Loucy (cell line): Measurements from ENCODE around the gene MRPL53.

Source experiments
- H2AFZ ChIP-seq: fragments of 200-600 bp; sonication (generic); 2 replicates; pipeline ENCODE4 v1.6.0; 2016; ENCODE audit warnings: antibody characterized with exemption, mild to moderate bottlenecking, low read length, moderate library complexity
- H3F3A ChIP-seq: fragments of 200-600 bp; 2 replicates; pipeline ENCODE4 v1.6.0; 2016; ENCODE audit warnings: antibody characterized with exemption, low read depth, mild to moderate bottlenecking
- H3K27me3 ChIP-seq: fragments of 200-600 bp; sonication (generic); 2 replicates; pipeline ENCODE4 v1.6.1; 2014; ENCODE audit warnings: low read length, mild to moderate bottlenecking; ENCODE audit not compliant: insufficient read depth, poor library complexity, severe bottlenecking
- H3K36me3 ChIP-seq: fragments of 200-600 bp; sonication (generic); 2 replicates; pipeline ENCODE4 v1.6.1; 2016; ENCODE audit warnings: low read length; ENCODE audit not compliant: insufficient read depth
- H3K4me1 ChIP-seq: fragments of 200-600 bp; sonication (generic); 2 replicates; pipeline ENCODE4 v1.5.1; 2014; ENCODE audit warnings: low read length, mild to moderate bottlenecking; ENCODE audit not compliant: insufficient read depth, poor library complexity, severe bottlenecking
- H3K4me2 ChIP-seq: fragments of 200-600 bp; sonication (generic); 2 replicates; pipeline ENCODE4 v1.6.0; 2014; ENCODE audit warnings: antibody characterized with exemption, low read length, low read depth, mild to moderate bottlenecking; ENCODE audit not compliant: poor library complexity, severe bottlenecking
- H3K4me3 ChIP-seq: fragments of 200-600 bp; sonication (generic); 2 replicates; pipeline ENCODE4 v1.5.1; 2014; ENCODE audit warnings: low read length, mild to moderate bottlenecking, mixed read lengths; ENCODE audit not compliant: poor library complexity, severe bottlenecking
- H3K79me2 ChIP-seq: fragments of 200-600 bp; sonication (generic); 2 replicates; pipeline ENCODE4 v1.6.1; 2014; ENCODE audit warnings: low read length; ENCODE audit not compliant: insufficient read depth
- H3K9ac ChIP-seq: fragments of 200-600 bp; sonication (generic); 2 replicates; pipeline ENCODE4 v1.6.0; 2014; ENCODE audit warnings: mild to moderate bottlenecking, low read depth, low read length, moderate library complexity; ENCODE audit not compliant: poor library complexity, severe bottlenecking
- H3K9me2 ChIP-seq: fragments of 200-600 bp; sonication (generic); replicated peaks from 2 replicates; pipeline ENCODE4 v1.6.1; 2016; ENCODE audit warnings: low read depth, low read length, mixed read lengths
- H3K9me3 ChIP-seq: fragments of 200-600 bp; sonication (generic); 2 replicates; pipeline ENCODE4 v1.6.1; 2014; ENCODE audit warnings: mild to moderate bottlenecking, antibody characterized with exemption, low read length, low read depth; ENCODE audit not compliant: insufficient read depth
- H4K20me1 ChIP-seq: fragments of 200-600 bp; sonication (generic); 2 replicates; pipeline ENCODE4 v1.6.0; 2014; ENCODE audit warnings: antibody characterized with exemption, low read length, mild to moderate bottlenecking; ENCODE audit not compliant: insufficient read depth, poor library complexity, severe bottlenecking
- EZH2phosphoT487 ChIP-seq: fragments of 200-600 bp; IDR thresholded peaks from 2 replicates; pipeline ENCODE4 v1.6.1; 2018; ENCODE audit warnings: antibody characterized with exemption, mild to moderate bottlenecking, moderate library complexity, borderline replicate concordance
- TF ChIP-seq, protein P1 (sequence below): fragments of 200-600 bp; sonication (generic); conservative IDR thresholded peaks from 2 replicates; pipeline ENCODE4 v1.5.1; 2014; ENCODE audit warnings: mild to moderate bottlenecking, antibody characterized with exemption, low read length

MRPL53 gene

GRCh38 chr2:74472086-74472944 lies at the start of gene MRPL53:
Gene MRPL53, minus strand, starts transcription at chr2:74472680. Its CDS starts 20 bp downstream, at chr2:74472660.
- Histone ChIP-seq H4K20me1 (no peaks in the 10 kb centered on the region), H3K27me3 (no peaks in the 10 kb centered on the region), H3F3A (peaks cover 5% of the 10 kb centered on the region; the same call in 1 of the 2 replicates), H3K9me3 (no peaks in the 10 kb centered on the region), H3K9ac (peak within 1 kb of the TSS; percentile 86), H3K4me2 (peak within 1 kb of the TSS; percentile 92), H3K79me2 (peaks cover 14% of the 10 kb centered on the region; the same call in 1 of the 2 replicates), H3K4me3 (peak within 1 kb of the TSS; percentile 86), H2AFZ (peak within 1 kb of the TSS; percentile 87), H3K36me3 (peaks cover 6% of the 10 kb centered on the region; the same call in 1 of the 2 replicates), H3K4me1 (peaks cover 16% of the 10 kb centered on the region), H3K9me2 (no peaks in the 10 kb centered on the region)
- TF ChIP-seq, protein P1, sequence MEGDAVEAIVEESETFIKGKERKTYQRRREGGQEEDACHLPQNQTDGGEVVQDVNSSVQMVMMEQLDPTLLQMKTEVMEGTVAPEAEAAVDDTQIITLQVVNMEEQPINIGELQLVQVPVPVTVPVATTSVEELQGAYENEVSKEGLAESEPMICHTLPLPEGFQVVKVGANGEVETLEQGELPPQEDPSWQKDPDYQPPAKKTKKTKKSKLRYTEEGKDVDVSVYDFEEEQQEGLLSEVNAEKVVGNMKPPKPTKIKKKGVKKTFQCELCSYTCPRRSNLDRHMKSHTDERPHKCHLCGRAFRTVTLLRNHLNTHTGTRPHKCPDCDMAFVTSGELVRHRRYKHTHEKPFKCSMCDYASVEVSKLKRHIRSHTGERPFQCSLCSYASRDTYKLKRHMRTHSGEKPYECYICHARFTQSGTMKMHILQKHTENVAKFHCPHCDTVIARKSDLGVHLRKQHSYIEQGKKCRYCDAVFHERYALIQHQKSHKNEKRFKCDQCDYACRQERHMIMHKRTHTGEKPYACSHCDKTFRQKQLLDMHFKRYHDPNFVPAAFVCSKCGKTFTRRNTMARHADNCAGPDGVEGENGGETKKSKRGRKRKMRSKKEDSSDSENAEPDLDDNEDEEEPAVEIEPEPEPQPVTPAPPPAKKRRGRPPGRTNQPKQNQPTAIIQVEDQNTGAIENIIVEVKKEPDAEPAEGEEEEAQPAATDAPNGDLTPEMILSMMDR, result 0 out of 2 replicates have a peak, but pooled peaks have one; percentile 10
- no peak for TF ChIP-seq EZH2phosphoT487

- Histone ChIP-seq H2AFZ (no peak overlapping the region), H3K27me3 (peaks cover 14% of the 10 kb centered on the region), H3F3A (no peaks in the 10 kb centered on the region), H3K4me2 (no peak overlapping the region), H3K4me3 (no peak overlapping the region), H3K9me2 (no peaks in the 10 kb centered on the region), H4K20me1 (no peaks in the 10 kb centered on the region), H3K79me2 (no peaks in the 10 kb centered on the region), H3K36me3 (no peaks in the 10 kb centered on the region), H3K9ac (no peak overlapping the region), H3K9me3 (no peaks in the 10 kb centered on the region), H3K4me1 (peaks cover 5% of the 10 kb centered on the region)
- TF ChIP-seq, protein P1, result no peak
- no peak for TF ChIP-seq EZH2phosphoT487
These were observed 44.2 kb upstream of the MRPL53 start for GRCh38 chr2:74516650-74517049.

DNA sequence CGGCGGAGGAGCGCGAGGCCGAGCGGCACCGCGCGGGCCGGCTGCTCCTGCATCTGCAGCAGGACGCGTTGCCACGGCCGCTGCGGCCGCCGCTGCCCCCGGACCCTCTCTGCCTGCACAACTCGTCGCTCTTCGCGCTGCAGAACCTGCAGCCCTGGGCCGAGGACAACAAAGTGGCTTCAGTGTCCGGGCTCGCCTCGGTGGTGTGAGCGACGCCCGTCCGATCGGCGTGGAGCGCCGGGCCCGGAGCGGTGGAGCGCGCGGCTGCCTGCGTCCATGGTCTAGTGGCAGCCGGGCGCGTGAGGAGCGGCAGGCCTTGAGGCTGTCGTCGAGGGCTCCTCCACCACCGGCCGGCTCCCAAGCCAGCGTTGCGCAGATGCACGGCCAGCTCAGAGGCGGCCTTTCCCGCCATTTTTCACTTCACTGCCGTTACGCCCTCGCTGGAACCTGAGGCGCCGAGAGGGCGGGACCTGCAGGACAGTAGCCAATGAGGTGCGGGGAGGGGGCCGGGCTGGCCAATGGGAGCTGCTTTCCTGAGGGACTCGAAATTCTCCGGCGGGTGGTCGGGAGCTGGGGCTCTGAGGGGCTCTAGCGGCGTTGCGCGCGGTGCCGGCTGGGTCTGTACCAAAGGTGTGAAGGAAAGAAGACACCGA lies 43.6 kb upstream of the MRPL53 start:
- no peak overlapping the region for H3K9ac ChIP-seq
- H3K4me3 ChIP-seq, result no peak overlapping the region
- peaks cover 14% of the 10 kb centered on the region for H3K27me3 ChIP-seq
- H4K20me1 ChIP-seq, result no peaks in the 10 kb centered on the region
- no peaks in the 10 kb centered on the region for H3K79me2 ChIP-seq
- peaks cover 5% of the 10 kb centered on the region for H3K4me1 ChIP-seq
- no peak overlapping the region for H2AFZ ChIP-seq
- no peaks in the 10 kb centered on the region for H3K36me3 ChIP-seq
- H3K4me2 ChIP-seq, result no peak overlapping the region
- TF ChIP-seq, protein P1, result no peak
- TF ChIP-seq EZH2phosphoT487, result no peak
- no peaks in the 10 kb centered on the region for H3F3A ChIP-seq
- H3K9me3 ChIP-seq, result no peaks in the 10 kb centered on the region
- H3K9me2 ChIP-seq, result no peaks in the 10 kb centered on the region
